MM.1S (cell line): ENCODE results near the gene NUBP1.
"Not testable (repeated sequence)": the region's sequence is repeated elsewhere in the genome, so short reads cannot be mapped to it uniquely, and the experiment has no call there.

Experiments used
- DNase-seq: peaks from one replicate; pipeline ENCODE4 v3.0.0-alpha.2; 2015
- H2AFZ ChIP-seq: fragments of 300-600 bp; sonication (generic); 2 replicates; pipeline ENCODE4 v1.6.0; 2016; ENCODE audit warnings: antibody characterized with exemption, low read length
- H3F3A ChIP-seq: fragments of 300-600 bp; sonication (generic); 2 replicates; pipeline ENCODE4 v1.6.1; 2016; ENCODE audit warnings: mild to moderate bottlenecking, antibody characterized with exemption, low read length, moderate library complexity, mixed read lengths; ENCODE audit not compliant: insufficient read depth
- H3K27ac ChIP-seq: fragments of 300-600 bp; sonication (generic); 2 replicates; pipeline ENCODE4 v1.5.1; 2016; ENCODE audit warnings: mild to moderate bottlenecking, low read length
- H3K27me3 ChIP-seq: fragments of 300-600 bp; sonication (generic); replicated peaks from 2 replicates; pipeline ENCODE4 v1.6.0; 2016; ENCODE audit warnings: low read length; ENCODE audit not compliant: insufficient read depth
- H3K36me3 ChIP-seq: fragments of 300-600 bp; sonication (generic); replicated peaks from 2 replicates; pipeline ENCODE4 v1.6.1; 2016; ENCODE audit warnings: mild to moderate bottlenecking, low read length, mixed read lengths; ENCODE audit not compliant: insufficient read depth
- H3K4me1 ChIP-seq: fragments of 300-600 bp; sonication (generic); 2 replicates; pipeline ENCODE4 v1.6.1; 2016; ENCODE audit warnings: low read length, mixed read lengths
- H3K4me2 ChIP-seq: fragments of 300-600 bp; sonication (generic); 2 replicates; pipeline ENCODE4 v1.6.0; 2016; ENCODE audit warnings: low read depth, low read length
- H3K4me3 ChIP-seq: fragments of 300-600 bp; sonication (generic); 2 replicates; pipeline ENCODE4 v1.5.1; 2016; ENCODE audit warnings: low read length, mixed read lengths
- H3K79me2 ChIP-seq: fragments of 300-600 bp; sonication (generic); 2 replicates; pipeline ENCODE4 v1.6.1; 2016; ENCODE audit warnings: mixed run types, low read length, mixed read lengths
- H3K9ac ChIP-seq: fragments of 300-600 bp; sonication (generic); 2 replicates; pipeline ENCODE4 v1.6.1; 2016; ENCODE audit warnings: low read length, mixed read lengths
- H3K9me2 ChIP-seq: fragments of 300-600 bp; sonication (generic); replicated peaks from 2 replicates; pipeline ENCODE4 v1.6.1; 2016; ENCODE audit warnings: mild to moderate bottlenecking, low read length, mixed read lengths; ENCODE audit not compliant: insufficient read depth
- H3K9me3 ChIP-seq: fragments of 300-600 bp; sonication (generic); replicated peaks from 2 replicates; pipeline ENCODE4 v1.6.1; 2016; ENCODE audit warnings: mild to moderate bottlenecking, low read length, mixed read lengths; ENCODE audit not compliant: insufficient read depth
- H4K20me1 ChIP-seq: fragments of 300-600 bp; sonication (generic); 2 replicates; pipeline ENCODE4 v1.6.1; 2016; ENCODE audit warnings: mild to moderate bottlenecking, low read length, moderate library complexity, mixed read lengths; ENCODE audit not compliant: insufficient read depth
- CTCF ChIP-seq: fragments of 300-600 bp; sonication (generic); IDR thresholded peaks from 2 replicates; pipeline ENCODE4 v1.5.1; 2016; ENCODE audit warnings: antibody characterized with exemption, low read length, mixed read lengths
- EZH2 ChIP-seq: fragments of 300-600 bp; sonication (generic); optimal IDR thresholded peaks from 2 replicates; pipeline ENCODE3; 2017; ENCODE audit warnings: low read depth, mild to moderate bottlenecking, antibody characterized with exemption, low read length, mixed read lengths
- EZH2phosphoT487 ChIP-seq: fragments of 300-600 bp; sonication (generic); IDR thresholded peaks from 2 replicates; pipeline ENCODE4 v1.6.1; 2018; ENCODE audit warnings: antibody characterized with exemption, low read length

The NUBP1 gene

GRCh38 chr16:10777356-10777755, 33.7 kb downstream of the NUBP1 start:
- no peaks in the 10 kb centered on the region for H3K79me2 ChIP-seq
- H3K27ac ChIP-seq: no peak overlapping the region
- H3K9me2 ChIP-seq: no peaks in the 10 kb centered on the region
- H3K36me3 ChIP-seq: no peaks in the 10 kb centered on the region
- no peak overlapping the region for H3K4me2 ChIP-seq
- H3K9ac ChIP-seq: no peak overlapping the region
- no peaks in the 10 kb centered on the region for H4K20me1 ChIP-seq
- H3K27me3 ChIP-seq: peaks cover 25% of the 10 kb centered on the region
- H3K4me1 ChIP-seq: peaks cover 10% of the 10 kb centered on the region
- no peak for TF ChIP-seq EZH2
- TF ChIP-seq EZH2phosphoT487: no peak
- no peak for TF ChIP-seq CTCF
- no peaks in the 10 kb centered on the region for H3K9me3 ChIP-seq
- H2AFZ ChIP-seq: no peak overlapping the region
- DNase-seq: no peak
- H3F3A ChIP-seq: peaks cover 7% of the 10 kb centered on the region; the same call in 1 of the 2 replicates
- no peak overlapping the region for H3K4me3 ChIP-seq

GRCh38 chr16:10779908-10780307, 36.3 kb downstream of the NUBP1 start:
- H2AFZ ChIP-seq, H3K4me2 ChIP-seq, H3K9me2 ChIP-seq, H3K4me3 ChIP-seq, H3F3A ChIP-seq, H3K27ac ChIP-seq, H3K36me3 ChIP-seq, H4K20me1 ChIP-seq, H3K9me3 ChIP-seq, H3K79me2 ChIP-seq, DNase-seq, H3K9ac ChIP-seq: not testable (repeated sequence)
- Histone ChIP-seq H3K27me3 (peaks cover 25% of the 10 kb centered on the region), H3K4me1 (peaks cover 10% of the 10 kb centered on the region)

GRCh38 chr16:10780628-10781027, 37.0 kb downstream of the NUBP1 start:
- Histone ChIP-seq H3K4me3 (no peak overlapping the region), H3K9ac (no peak overlapping the region), H3K4me1 (peaks cover 10% of the 10 kb centered on the region), H3K27ac (no peak overlapping the region), H3K36me3 (no peaks in the 10 kb centered on the region), H3K4me2 (no peak overlapping the region), H3F3A (peaks cover 7% of the 10 kb centered on the region; the same call in 1 of the 2 replicates), H3K9me2 (no peaks in the 10 kb centered on the region), H3K79me2 (no peaks in the 10 kb centered on the region), H3K9me3 (no peaks in the 10 kb centered on the region), H4K20me1 (no peaks in the 10 kb centered on the region), H2AFZ (no peak overlapping the region), H3K27me3 (peaks cover 25% of the 10 kb centered on the region)
- no peak for TF ChIP-seq CTCF
- no peak for TF ChIP-seq EZH2phosphoT487
- no peak for TF ChIP-seq EZH2
- no peak for DNase-seq

- Histone ChIP-seq H3K27me3 (peaks cover 16% of the 10 kb centered on the region), H3K4me2 (no peak overlapping the region), H3K4me1 (no peaks in the 10 kb centered on the region), H3K4me3 (no peak overlapping the region), H3K27ac (no peak overlapping the region), H3K9me3 (no peaks in the 10 kb centered on the region), H3K36me3 (no peaks in the 10 kb centered on the region), H3K9me2 (no peaks in the 10 kb centered on the region), H4K20me1 (no peaks in the 10 kb centered on the region), H2AFZ (no peak overlapping the region), H3K9ac (no peak overlapping the region), H3K79me2 (no peaks in the 10 kb centered on the region), H3F3A (no peaks in the 10 kb centered on the region)
- DNase-seq: no peak
- no peak for TF ChIP-seq CTCF
- no peak for TF ChIP-seq EZH2
- no peak for TF ChIP-seq EZH2phosphoT487
Observed at GRCh38 chr16:10782628-10783027, 39.0 kb downstream of the NUBP1 start.
